ENCODE data around the gene FFAR1. TPM values are rescaled to one million over a fixed set of nuclear protein-coding genes. Genes with fewer than 3 reads are reported as not detected.

The FFAR1 gene
- total RNA-seq, 1 experiment from 2014 or later: not detected

DNA sequence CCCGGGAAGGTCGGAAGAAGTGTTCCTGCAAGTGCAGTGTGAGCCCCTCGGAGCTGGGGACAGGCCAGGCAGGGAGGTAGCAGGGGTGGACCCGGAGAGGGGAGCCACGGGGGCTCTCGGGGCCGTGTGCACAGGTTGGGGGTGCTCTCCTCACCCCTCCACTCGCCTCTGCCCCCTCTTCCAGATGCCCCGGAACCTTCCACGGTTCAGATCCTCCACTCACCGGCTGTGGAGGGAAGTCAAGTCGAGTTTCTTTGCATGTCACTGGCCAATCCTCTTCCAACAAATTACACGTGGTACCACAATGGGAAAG lies 9.8 kb upstream of the FFAR1 start:
- no peak overlapping the region for H3K4me3 Mint-ChIP-seq (ENCODE audit: unreplicated experiment)
- intact Hi-C loops (cut with micrococcal nuclease; ENCODE audit: unreplicated experiment): no loop called here
- TF ChIP-seq, protein P1, sequence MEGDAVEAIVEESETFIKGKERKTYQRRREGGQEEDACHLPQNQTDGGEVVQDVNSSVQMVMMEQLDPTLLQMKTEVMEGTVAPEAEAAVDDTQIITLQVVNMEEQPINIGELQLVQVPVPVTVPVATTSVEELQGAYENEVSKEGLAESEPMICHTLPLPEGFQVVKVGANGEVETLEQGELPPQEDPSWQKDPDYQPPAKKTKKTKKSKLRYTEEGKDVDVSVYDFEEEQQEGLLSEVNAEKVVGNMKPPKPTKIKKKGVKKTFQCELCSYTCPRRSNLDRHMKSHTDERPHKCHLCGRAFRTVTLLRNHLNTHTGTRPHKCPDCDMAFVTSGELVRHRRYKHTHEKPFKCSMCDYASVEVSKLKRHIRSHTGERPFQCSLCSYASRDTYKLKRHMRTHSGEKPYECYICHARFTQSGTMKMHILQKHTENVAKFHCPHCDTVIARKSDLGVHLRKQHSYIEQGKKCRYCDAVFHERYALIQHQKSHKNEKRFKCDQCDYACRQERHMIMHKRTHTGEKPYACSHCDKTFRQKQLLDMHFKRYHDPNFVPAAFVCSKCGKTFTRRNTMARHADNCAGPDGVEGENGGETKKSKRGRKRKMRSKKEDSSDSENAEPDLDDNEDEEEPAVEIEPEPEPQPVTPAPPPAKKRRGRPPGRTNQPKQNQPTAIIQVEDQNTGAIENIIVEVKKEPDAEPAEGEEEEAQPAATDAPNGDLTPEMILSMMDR (IDR thresholded peaks at IDR 0.05; ENCODE audit: insufficient read depth in 1 of 2, low read depth in 1 of 2, low read length in 1 of 2, severe bottlenecking in 1 of 2, unreplicated experiment in 1 of 2): no peak

DNA sequence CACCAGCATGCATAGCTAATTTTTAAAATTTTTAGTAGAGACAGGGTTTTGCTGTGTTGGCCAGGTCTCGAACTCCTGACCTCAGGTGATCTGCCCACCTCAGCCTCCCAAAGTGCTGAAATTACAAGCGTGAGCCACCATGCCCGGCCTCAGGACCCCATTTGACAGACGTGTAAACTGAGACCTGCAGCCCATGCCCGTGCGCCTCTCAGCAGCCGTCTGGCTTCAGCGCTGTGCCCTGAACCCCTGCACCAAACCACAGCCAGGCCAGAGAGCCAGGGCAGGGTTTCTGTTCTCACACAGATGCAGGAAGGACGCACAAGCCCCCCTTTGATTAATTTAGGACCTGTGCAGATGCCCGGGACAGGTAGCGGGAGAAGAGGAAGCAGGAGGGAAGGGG lies 7.3 kb upstream of the FFAR1 start:
- CTCF ChIA-PET: no interaction called here

More for the DNA sequence above, 9.8 kb upstream of the FFAR1 start:
- Histone ChIP-seq H3K27me3 (replicated peaks; ENCODE audit: control insufficient read depth, insufficient read depth, low read length) (no peaks in the 10 kb centered on the region), H3K4me1 (no peaks in the 10 kb centered on the region), H3K4me3 (ENCODE audit: low read depth, low read length) (no peak overlapping the region), H3K36me3 (ENCODE audit: control insufficient read depth, insufficient read depth, low read length) (no peaks in the 10 kb centered on the region), H3K9me3 (no peaks in the 10 kb centered on the region)
- H3K36me3 Mint-ChIP-seq (ENCODE audit: insufficient read depth, unreplicated experiment): no peaks in the 10 kb centered on the region
- ChIA-PET CTCF (no interaction called here), POLR2A (no interaction called here)
- no peak overlapping the region for H3K27ac Mint-ChIP-seq (ENCODE audit: unreplicated experiment)
- H3K27me3 Mint-ChIP-seq (ENCODE audit: insufficient read depth, unreplicated experiment): peaks cover 5% of the 10 kb centered on the region
- BruUV-seq (replicated peaks): no TSS peak
- no peaks in the 10 kb centered on the region for H3K9me3 Mint-ChIP-seq (ENCODE audit: unreplicated experiment)
- H3K4me1 Mint-ChIP-seq (ENCODE audit: low read depth, unreplicated experiment): no peaks in the 10 kb centered on the region
- no peak for DNase-seq

GRCh38 chr19:35341006-35341405 lies 6.7 kb upstream of the FFAR1 start:
- no peaks in the 10 kb centered on the region for H3K9me3 ChIP-seq
- TF ChIP-seq, protein P1 (IDR thresholded peaks at IDR 0.05; ENCODE audit: insufficient read depth in 1 of 2, low read depth in 1 of 2, low read length in 1 of 2, severe bottlenecking in 1 of 2, unreplicated experiment in 1 of 2): no peak
- no TSS peak for BruUV-seq (replicated peaks)
- H3K4me1 ChIP-seq: no peaks in the 10 kb centered on the region; the same call in 1 of the 2 replicates
- ChIA-PET POLR2A (no interaction called here), CTCF (interaction anchor here (0.6 kb wide), 1 partner anchor 73 kb away, joined by 3 read pairs; no protein-coding TSS in a partner anchor)
- H3K4me1 Mint-ChIP-seq (ENCODE audit: low read depth, unreplicated experiment): no peaks in the 10 kb centered on the region
- H3K36me3 Mint-ChIP-seq (ENCODE audit: insufficient read depth, unreplicated experiment): no peaks in the 10 kb centered on the region
- no peak overlapping the region for H3K4me3 ChIP-seq (ENCODE audit: low read depth, low read length)
- H3K4me3 Mint-ChIP-seq (ENCODE audit: unreplicated experiment): no peak overlapping the region
- H3K27me3 ChIP-seq (replicated peaks; ENCODE audit: control insufficient read depth, insufficient read depth, low read length): no peaks in the 10 kb centered on the region
- no peaks in the 10 kb centered on the region for H3K9me3 Mint-ChIP-seq (ENCODE audit: unreplicated experiment)
- H3K27me3 Mint-ChIP-seq (ENCODE audit: insufficient read depth, unreplicated experiment): peaks cover 3% of the 10 kb centered on the region
- H3K36me3 ChIP-seq (ENCODE audit: control insufficient read depth, insufficient read depth, low read length): no peaks in the 10 kb centered on the region
- no peak for DNase-seq
- no peak overlapping the region for H3K27ac Mint-ChIP-seq (ENCODE audit: unreplicated experiment)
- intact Hi-C loops (cut with micrococcal nuclease; ENCODE audit: unreplicated experiment): no loop called here

More for the DNA sequence above, 7.3 kb upstream of the FFAR1 start:
- Mint-ChIP-seq H3K9me3 (ENCODE audit: unreplicated experiment) (no peaks in the 10 kb centered on the region), H3K36me3 (ENCODE audit: insufficient read depth, unreplicated experiment) (no peaks in the 10 kb centered on the region), H3K27ac (ENCODE audit: unreplicated experiment) (no peak overlapping the region), H3K27me3 (ENCODE audit: insufficient read depth, unreplicated experiment) (peaks cover 3% of the 10 kb centered on the region), H3K4me1 (ENCODE audit: low read depth, unreplicated experiment) (no peaks in the 10 kb centered on the region), H3K4me3 (ENCODE audit: unreplicated experiment) (no peak overlapping the region)
- intact Hi-C loops (cut with micrococcal nuclease; ENCODE audit: unreplicated experiment): no loop called here
- H3K36me3 ChIP-seq (ENCODE audit: control insufficient read depth, insufficient read depth, low read length): no peaks in the 10 kb centered on the region
- TF ChIP-seq, protein P1 (IDR thresholded peaks at IDR 0.05; ENCODE audit: insufficient read depth in 1 of 2, low read depth in 1 of 2, low read length in 1 of 2, severe bottlenecking in 1 of 2, unreplicated experiment in 1 of 2): no peak
- no peaks in the 10 kb centered on the region for H3K9me3 ChIP-seq
- no TSS peak for BruUV-seq (replicated peaks)
- POLR2A ChIA-PET: no interaction called here
- no peaks in the 10 kb centered on the region for H3K27me3 ChIP-seq (replicated peaks; ENCODE audit: control insufficient read depth, insufficient read depth, low read length)
- H3K4me3 ChIP-seq (ENCODE audit: low read depth, low read length): no peak overlapping the region
- no peak for DNase-seq
- H3K4me1 ChIP-seq: no peaks in the 10 kb centered on the region

Data from Caco-2 (cell line).